GM19467 (cell line): ENCODE data around the gene THEM5.

ENCODE experiments used
- ATAC-seq: cut with Tn5 transposase; IDR thresholded peaks from one replicate; pipeline ENCODE4 v1.9.1; 2021; ENCODE audit warnings: mild to moderate bottlenecking, moderate library complexity; ENCODE audit not compliant: unreplicated experiment

Gene THEM5

DNA sequence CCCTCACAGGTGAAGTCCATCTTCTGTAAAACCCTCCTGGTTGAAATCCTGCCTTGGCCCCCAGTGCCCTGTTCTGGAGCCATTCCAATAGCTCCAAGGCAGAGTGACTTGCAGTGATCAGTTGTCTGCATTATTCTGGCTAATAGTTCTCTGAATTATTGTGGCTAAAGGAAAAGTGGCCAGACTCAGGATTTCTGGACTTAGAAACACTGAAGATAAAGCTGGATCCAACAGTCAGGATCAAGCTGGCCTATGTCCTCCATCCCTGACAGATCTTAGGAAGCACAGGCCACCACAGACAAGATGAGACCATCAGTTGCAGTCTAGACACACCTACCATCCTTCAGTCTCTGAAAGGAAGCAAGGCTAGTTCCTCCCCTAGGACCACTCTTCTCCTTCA, 13.1 kb downstream of the THEM5 start:
- no peak for ATAC-seq

DNA sequence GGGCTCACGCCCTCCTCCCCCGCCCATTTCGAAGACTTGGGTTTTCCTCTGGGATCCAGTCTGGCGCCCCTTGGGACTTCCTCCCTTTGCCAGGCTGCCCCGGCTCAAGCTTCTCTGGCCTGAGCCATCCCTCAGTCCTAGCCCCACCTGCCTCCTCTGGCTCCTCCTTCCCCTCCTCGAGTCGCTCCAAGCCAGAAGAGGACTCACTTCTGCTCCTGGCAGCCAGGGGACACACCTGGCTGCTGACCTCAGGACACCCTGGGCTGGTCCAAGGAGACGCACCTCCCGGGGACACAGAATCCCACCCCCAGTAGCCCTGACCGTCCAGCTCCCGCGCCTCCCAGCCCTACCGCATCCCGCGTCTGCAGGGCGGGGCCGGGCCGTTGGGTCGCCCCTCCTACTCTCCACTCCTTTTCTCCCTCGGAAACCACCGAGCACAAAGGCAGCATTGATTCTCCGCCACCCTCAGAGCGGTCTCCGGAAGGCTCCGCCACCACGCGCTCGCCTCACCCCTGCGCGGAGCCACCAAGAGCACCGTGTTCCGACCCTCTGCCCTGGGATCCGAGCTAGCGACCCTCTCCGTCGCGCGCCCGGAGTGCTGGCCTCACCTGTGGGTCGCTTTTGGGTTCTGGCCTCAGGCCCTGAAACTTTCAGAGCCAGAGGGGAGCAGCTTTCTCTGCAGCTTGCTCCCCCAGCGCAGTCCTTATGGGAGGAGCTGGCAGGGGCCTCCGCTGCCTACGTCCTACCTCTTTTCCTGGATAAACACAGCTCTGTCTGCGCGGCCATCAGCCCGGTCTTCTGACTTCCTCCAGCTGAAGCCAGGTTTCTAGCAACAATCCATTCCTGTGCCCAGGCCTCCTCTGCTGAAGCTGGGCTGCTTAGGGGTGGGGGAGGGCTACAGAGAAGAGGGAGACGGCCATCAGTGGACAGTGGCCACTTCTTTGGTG, 13.8 kb downstream of the THEM5 start, which contains the start of gene C2CD4D:
TSS of gene C2CD4D (minus strand) at position 364 of the 947 bp plus-strand sequence. CDS start 831 bp downstream, outside the sequence.
- no peak for ATAC-seq

DNA sequence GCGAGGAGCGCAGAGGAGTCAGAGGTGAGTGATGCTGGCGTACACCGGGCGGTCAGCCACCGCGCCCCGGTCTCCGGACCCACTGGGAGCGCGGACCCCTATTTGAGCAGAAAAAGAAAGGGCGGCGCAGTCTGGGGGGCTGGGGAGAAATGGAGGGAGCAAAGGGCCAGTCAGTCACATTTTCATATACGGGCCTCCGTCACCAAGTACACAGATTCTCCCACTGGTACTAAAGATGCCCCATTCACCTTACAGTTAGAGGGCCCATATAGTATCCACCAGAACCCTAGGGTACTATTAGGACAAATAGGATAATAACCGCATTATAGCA, 14.5 kb downstream of the THEM5 start:
- no peak for ATAC-seq

DNA sequence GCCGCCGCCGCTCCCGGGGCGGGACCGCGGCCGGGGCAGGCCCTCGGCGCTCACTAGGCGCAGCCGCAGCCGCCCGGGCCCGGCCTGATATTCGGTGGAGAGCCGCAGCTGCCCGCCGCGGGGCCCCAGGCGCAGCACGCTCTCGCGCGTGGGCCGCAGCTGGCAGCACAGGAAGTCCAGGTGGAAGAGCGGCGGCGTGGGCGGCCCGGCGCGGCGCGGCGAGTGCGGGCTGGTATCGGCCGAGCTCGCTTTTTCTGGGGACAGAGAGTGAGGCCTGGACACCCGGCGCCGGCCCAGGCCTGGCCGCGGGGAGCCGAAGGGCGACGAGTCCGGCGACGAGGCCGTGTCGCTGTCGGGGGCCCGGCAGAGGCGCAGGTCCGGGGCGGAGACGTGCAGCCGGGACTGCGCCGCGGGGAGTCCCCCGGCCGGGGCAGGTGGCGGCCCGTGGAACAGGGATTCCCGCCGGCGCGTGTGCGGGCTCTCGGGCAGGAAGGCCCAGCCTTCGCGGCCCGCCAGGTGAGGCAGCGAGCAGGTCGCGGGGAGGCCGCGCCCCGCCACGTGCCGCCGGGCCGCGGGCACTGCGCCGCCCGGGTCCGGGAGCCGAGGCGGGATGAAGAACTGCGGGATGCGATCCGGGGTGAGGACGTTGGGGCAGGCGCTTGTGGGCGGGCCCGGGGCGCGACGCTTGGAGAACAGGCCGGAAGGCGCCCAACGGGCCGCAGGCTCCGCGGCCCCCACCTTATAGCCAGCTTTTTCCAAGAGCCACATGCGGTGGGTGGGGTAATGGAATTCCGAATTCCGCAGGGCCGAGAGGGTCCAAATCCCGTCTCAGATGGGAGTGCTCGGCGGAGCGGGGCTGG, 15.1 kb downstream of the THEM5 start:
- ATAC-seq = no peak

DNA sequence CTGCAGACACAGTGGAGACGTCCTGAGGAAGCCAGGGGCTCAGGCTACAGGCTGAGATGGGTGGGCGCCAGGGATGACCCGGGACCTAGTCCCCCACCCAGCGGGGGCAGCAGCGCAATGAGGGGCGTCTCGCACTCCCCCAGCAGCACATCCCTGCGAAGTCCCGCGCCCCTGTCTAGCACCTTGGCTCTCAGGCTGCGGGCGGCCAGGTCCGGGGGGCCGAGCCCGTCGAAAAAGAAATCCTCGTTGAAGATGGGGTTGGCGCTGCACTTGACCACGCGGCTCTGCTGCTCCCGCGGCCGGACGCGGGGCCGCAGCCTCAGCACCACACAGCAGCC, 15.7 kb downstream of the THEM5 start:
- no peak for ATAC-seq

DNA sequence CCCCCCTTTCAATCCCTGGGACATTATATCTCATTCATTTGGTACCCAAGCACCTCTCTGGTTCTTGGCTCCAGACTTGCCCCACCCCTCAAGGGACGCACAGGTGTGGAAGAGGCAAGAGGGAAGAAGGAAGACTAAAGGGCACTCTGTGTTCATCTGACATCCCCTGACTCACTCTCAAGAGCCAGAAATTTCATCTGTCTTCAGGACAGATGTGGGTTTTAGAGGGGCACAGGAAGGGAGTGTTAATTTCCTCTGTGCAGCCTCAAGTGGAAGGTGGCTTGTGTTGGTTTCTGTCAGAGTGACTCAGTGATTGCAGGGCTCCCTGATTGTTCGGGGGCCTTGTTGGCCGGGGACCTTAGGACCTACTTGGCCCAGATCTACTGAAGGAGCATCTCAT, 16.3 kb downstream of the THEM5 start:
- no peak for ATAC-seq

DNA sequence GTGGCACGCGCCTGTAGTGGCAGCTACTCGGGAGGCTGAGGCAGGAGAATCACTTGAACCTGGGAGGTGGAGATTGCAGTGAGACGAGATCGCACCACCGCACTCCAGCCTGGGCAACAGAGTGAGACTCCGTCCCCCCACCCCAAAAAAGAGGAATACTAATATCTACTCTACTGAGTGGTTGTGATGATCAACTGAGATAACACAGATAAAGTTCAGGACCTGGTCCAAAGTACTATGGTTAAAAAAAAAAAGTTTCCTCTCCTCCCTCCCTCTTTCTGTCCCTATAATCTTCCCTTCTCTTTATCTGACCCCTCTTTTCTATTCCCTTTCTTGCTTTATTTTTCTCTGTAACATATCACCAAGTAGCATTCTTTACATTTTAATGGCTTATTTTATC, 17.9 kb downstream of the THEM5 start:
- ATAC-seq = no peak

DNA sequence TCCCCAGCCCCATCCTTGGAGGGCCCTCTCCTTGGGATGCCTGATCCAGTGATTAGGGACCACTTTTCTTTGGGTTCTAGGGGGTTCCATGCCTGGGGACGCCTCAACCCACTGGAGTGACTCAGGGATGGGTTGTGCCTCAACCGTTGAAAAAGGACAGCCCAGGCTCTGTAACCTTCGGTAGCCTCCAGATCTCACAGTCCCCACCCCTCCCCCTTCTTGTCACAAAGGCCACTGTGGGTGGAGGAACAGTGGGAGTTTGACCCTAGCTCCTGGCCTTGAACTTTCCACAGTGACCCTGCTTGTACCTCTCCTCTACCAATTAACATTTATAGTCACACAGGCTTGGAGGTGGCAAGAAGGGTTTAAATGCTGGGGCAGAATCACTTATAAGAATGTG, 19.3 kb downstream of the THEM5 start:
- no peak for ATAC-seq

DNA sequence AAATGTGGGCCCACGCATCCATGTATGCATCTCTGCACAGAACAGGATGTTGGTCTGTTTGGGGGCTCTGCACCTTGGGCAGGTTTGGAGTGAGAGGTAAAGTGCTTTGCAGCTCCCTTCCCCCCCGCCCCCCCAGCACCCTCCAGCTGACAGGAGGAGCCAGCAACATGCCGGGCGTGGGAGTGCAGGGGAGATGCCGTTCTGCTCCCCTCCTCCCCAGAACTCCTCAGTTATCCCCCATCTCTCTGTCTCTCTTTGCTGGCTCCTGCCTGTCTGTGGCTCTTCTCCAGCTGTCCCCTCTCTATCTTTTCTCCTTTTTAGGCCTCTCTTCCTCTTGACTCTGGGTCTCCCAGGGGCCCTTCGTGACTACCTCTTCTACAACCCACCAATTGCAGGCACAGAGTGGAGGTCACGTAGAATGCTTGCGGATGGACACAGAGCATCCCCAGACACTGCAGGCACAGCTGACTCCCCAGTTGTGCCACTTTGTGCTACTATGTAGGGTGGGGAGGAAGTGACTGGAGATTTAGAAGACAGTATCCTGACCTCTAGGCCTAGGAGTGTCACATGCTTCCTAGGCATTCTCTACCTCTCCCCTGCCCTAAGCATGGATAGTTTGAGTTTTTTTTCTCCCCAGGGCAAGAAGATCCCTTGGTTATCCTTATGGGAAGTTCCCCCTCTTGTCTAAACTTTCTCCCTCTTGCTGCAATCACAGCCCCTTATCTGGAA, 20.2 kb downstream of the THEM5 start:
- no peak for ATAC-seq

DNA sequence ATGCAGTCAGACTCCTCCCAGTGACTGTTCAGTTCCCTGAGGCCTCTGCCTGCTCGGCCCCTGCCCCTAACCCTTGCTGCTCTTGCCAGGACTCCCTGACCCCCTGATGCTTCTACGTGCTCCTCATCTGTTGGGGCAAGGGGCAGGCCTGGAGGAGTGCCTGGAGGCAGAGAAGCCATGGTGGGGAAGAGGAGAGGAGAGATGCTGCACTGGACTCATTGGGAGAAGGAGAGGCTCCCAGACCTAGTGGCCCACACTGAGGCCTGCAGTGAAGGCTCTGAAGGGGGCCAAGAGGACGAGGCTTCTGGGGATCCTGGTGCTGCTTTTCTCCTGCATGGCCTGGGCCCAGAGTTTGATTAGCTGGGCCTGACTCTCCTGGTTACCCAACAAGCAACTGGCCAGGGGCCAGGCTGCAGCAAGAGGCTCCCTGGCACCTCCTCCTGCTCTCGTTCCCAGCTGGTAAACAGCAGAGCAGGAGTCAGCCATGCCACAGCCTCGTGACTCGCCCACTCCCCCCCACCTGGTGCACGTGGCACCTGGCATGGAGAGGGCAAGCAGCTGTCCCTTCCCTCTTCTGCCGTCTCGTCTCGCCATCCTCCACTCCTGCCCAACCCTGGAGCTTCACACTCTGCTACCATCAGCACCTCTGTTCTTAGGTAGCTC, 21.1 kb downstream of the THEM5 start:
- no peak for ATAC-seq

DNA sequence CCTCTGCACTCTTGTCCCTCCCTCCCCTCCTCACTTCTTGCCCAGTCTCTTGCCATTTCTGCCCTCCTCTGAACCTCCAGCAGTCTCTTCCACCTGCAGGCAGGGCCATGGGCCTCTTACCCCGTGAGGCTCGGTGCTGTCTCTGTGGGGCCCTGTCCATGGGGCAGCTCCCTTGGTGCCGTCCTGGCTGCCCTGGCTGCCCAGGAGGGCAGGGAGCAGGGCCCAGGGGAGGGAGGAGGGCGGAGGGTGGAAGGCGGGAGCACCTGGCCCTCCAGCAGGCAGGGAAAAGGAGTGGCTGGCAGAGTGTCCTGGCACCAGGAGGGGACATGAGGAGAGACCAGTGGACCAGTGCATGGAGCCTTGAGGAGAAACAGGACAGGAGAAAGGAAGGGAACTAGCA, 21.9 kb downstream of the THEM5 start, which contains the start of gene RORC:
TSS of gene RORC (minus strand) at position 198 of the 400 bp plus-strand sequence. CDS start at position 160, 38 bp downstream.
- no peak for ATAC-seq

DNA sequence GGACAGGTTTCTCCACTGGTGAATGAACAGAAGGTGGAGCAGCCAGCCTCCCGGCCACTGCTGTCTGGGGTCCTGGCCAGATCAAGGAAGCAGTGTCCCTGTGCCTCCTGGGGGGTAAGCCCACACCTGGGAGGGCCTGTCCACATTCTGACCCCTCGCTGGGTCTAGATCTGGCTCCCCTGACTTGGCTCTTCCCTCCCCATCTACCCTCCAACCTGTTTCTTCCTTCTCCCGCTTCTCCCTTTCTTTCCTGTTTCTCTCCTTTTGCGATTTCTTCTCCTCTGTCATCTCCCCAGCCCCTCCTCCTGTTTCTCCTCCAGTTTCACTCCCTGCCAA, 22.3 kb downstream of the THEM5 start:
- ATAC-seq = no peak

DNA sequence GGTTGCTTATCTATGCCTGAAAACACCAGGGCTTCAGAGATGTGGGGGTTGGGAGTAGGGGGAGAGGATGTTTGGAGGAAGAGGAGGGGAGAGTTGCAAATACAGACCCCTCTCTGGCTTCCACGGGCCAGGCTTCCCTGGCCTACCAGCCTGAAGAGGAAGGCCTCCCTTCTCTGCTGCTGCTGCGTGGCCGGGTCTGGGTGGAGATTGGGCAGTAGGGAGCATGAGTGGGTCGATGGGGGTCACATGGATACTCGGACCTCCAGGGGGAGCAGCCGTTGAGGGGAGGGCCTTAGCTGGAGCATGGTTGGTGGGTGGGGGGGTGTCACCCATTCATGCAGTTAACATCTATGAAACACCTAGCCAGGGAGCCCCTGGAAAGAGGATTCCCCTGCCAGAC, 23.5 kb downstream of the THEM5 start:
- no peak for ATAC-seq

DNA sequence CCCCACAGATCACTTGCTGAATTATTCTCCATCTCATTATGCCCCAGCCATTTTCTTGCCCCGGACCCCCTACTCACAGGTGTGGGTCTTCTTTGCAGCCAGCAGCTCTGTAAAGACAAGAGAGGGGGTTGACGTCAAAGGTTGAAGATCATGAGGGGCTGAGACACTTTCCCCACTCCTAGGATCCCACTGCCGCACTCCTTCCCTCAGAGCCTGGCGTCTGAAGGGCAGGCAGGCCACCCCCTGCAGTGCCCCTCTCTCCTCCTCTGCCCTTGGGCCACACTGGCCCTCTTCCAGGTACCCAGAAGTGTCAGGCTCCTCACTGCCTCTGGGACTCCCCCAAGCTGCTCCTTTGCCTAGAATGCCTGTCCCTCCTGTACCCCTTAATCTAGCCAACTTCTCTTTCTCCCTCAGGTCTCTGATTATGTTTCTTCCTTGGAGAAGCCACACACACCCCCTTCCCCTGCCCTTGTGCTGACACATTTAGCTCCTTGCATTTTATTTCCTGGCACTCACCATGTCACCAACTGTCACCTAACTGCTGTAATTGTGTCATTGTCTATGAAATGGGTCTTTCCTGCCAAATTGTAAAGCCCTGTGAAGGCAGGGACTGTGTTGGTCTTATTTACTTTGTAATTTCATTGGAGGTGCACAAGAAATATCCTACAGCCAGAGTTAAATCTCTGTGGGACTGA, 24.0 kb downstream of the THEM5 start:
- ATAC-seq = no peak

DNA sequence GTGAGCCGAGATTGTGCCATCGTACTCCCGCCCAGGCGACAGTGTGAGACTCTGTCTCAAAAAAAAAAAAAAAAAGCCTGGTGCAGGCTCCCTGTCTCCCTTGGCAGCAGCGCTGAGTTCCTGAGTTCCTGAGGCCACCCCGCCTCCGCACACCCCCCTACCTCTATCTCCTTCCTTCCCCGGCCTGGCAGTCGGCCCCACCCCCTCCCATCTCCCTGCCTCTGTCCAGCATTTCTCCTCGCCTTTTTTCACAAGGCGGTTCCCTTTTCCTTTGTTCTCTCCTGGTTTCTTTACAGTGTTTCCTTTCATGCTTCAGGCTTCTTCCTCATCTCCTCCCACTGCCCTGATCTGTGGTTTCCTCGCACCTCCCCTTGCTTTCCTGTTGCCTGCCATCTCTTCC, 24.6 kb downstream of the THEM5 start:
- no peak for ATAC-seq

DNA sequence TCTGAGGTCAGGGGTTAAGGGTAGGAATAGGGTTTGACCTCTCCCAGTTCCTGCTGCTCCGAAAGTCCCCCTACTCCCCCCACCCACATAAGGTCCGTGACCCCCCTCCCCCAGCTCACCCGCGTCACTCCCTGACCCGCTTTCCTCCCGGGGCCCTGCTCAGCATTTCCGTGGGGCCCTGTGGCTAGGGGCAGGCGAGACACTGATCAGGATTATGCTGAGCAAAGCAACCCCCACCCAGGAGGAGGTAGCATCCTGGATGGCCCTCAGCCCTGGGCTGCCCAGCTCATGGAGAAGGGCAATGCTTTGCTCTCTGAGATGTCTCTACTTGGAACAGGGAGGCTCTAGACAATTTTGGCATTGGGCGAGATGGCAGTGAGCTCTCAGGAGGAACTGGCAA, 25.7 kb downstream of the THEM5 start:
- no peak for ATAC-seq

DNA sequence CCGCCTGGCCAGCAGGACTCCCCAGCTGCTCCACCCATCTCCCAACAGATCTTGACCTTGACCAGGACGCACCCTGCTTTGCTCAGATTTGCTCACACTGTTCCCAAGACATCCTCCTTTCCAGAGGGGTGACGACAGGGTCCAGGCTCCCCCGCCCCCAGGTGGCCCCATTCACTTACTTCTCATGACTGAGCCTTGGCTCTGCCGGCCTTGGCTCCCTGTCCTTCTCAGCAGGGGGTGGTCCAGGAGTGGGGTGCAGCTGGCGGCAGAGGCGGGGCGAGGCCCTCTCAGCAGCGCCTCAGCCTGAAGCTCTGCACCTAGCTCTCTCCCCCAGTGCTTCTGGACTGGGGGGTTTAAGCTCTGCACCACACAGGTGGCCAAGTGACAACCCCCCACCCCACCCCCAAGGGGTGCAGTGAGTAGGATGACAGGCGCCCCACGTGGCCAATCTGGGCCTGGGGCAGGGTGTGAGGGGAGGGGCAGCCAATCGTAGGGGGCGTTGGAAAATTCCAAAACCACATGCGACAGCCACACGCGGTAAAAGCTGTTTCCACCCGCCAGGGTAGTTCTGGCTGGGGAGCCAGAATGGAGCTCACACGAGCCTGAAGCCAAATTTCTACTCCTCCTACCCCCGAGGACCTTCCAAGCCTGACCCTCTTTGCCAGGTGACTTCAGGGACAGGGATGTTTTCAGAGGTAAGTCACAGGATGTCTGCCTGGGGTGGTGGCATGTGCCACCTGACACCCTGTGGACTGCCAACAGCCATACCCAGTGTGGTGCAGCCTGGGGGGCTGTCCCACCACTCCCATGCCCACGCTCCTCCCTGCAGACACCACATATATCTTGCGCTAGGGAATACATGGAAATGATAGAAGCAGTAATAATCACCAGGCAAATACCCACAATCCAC, 27.5 kb downstream of the THEM5 start:
- no peak for ATAC-seq

DNA sequence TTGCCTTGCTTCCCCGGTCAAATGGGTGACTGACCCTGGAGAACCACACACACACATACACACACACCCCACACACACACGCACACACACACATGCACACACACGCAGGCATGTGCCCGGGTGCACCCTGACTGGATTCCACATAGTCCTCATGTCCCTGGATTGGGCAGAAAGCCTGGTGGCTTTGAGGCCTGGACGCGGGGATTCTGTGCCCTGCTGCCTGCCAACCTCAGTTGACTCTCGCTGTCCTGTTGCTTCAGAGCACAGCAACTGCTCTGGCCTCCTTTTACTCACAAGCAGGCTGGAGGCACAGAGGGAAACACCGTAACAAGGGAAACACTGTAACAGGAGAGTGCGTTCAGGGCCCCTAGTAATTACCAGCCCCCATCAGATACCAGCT, 28.3 kb downstream of the THEM5 start:
- ATAC-seq = no peak

DNA sequence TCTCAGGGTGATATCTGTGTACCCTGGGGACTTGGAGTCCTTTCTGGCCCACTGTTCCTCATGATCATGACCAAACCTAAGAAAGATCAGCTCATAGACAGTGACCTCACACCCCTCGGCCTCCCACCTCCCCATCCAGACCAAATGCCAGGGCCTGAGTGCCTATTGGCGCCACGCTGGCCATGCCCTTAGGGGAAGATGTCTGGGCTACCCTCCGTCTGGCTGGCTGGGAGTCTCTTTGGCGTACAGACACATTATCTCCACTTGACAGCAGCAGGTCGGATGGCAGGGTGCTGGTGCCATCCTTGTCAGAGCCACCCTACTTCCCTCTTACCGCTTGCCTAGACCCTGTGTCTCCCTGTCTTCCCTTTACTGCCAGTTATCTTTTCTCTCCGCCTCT, 30.3 kb downstream of the THEM5 start:
- no peak for ATAC-seq
